GM19035 (cell line): Measurements from ENCODE around the gene FAM117B.
"Not testable (repeated sequence)": the region's sequence is repeated elsewhere in the genome, so short reads cannot be mapped to it uniquely, and the experiment has no call there.

Experiments used
- ATAC-seq: cut with Tn5 transposase; IDR thresholded peaks from one replicate; pipeline ENCODE4 v1.9.1; 2021; ENCODE audit not compliant: unreplicated experiment

The FAM117B gene

GRCh38 chr2:202807431-202808138 is 172.8 kb downstream of the FAM117B start:
- not testable (repeated sequence) for ATAC-seq

- ATAC-seq: no peak
Observed at GRCh38 chr2:202808754-202809153, 174.0 kb downstream of the FAM117B start.

- ATAC-seq: no peak
Observed at GRCh38 chr2:202813387-202813786, 178.6 kb downstream of the FAM117B start.

GRCh38 chr2:202814226-202814625 is 179.5 kb downstream of the FAM117B start:
- no peak for ATAC-seq

- no peak for ATAC-seq
Observed at GRCh38 chr2:202815548-202816360, 181.0 kb downstream of the FAM117B start.

- ATAC-seq: no peak
Observed at GRCh38 chr2:202817771-202818170, 183.0 kb downstream of the FAM117B start.

GRCh38 chr2:202818321-202818720 is 183.6 kb downstream of the FAM117B start:
- no peak for ATAC-seq
